GM12878 (cell line): Measurements from ENCODE around the gene SLC38A1. TPM values are rescaled to one million over a fixed set of nuclear protein-coding genes. Genes with fewer than 3 reads are reported as not detected.
A peak's percentile ranks its signal among the peaks of the same experiment; 100 is the strongest.

Experiments
- ATAC-seq: fragments of 200-7000 bp; cut with Tn5 transposase; 3 replicates; pipeline ENCODE4 v1.9.1; 2020; ENCODE audit warnings: mild to moderate bottlenecking, moderate library complexity
- BruUV-seq: library from RNA; stranded (reverse); fragments of 400-500 nt; replicated peaks from 2 replicates; lab custom pipeline; 2021; lab: Mats Ljungman, UMichigan
- CTCF ChIA-PET: fragments of 300-600 bp; sonication (Branson Sonifier 250); formaldehyde crosslinking; extraction: SDS; loops from one replicate; lab custom pipeline; 2021; ENCODE audit warnings: inconsistent platforms; lab: Yijun Ruan, JAX
- POLR2A ChIA-PET: fragments of 350-600 bp; formaldehyde crosslinking; extraction: SDS; loops from one replicate; lab custom pipeline; 2021; ENCODE audit warnings: inconsistent platforms; lab: Charles Lee
- RAD21 ChIA-PET: fragments of 300-600 bp; sonication (Branson Sonifier 250); formaldehyde crosslinking; loops from one replicate; lab custom pipeline; 2023; ENCODE audit warnings: antibody characterized with exemption; ENCODE audit not compliant: unreplicated experiment; lab: Charles Lee
- SMC1A ChIA-PET: fragments of 300-600 bp; sonication (Branson Sonifier 250); formaldehyde crosslinking; loops from one replicate; lab custom pipeline; 2023; ENCODE audit not compliant: unreplicated experiment, uncharacterized antibody; lab: Charles Lee
- DNase-seq: peaks from one replicate; pipeline ENCODE4 v3.0.0-alpha.2; 2011; ENCODE audit warnings: low read depth, low spot score
- FAIRE-seq: peaks from 3 replicates; lab custom pipeline; 2011; peaks lifted over from hg19 to GRCh38; lab: Jason Lieb, UNC
- H2AFZ ChIP-seq: 2 replicates; pipeline ENCODE4 v1.6.0; 2011; ENCODE audit warnings: low read depth, low read length, control low read depth; ENCODE audit not compliant: control insufficient read depth
- H3K27ac ChIP-seq: 2 replicates; pipeline ENCODE4 v1.5.1; 2011; ENCODE audit warnings: control low read depth; ENCODE audit not compliant: control insufficient read depth, insufficient read depth
- H3K27me3 ChIP-seq, 2 experiments: replicated peaks in 1 of 2; 2 replicates each; pipeline versions ENCODE4 v1.6.0 to v1.6.1; 2011; ENCODE audit warnings: low read length in 1 of 2; ENCODE audit not compliant: control insufficient read depth in 2 of 2, insufficient read depth in 2 of 2
- H3K36me3 ChIP-seq, 2 experiments: 2 replicates each; pipeline ENCODE4 v1.5.1; 2011; ENCODE audit warnings: low read length in 1 of 2; ENCODE audit not compliant: control insufficient read depth in 2 of 2, insufficient read depth in 2 of 2
- H3K4me1 ChIP-seq: 2 replicates; pipeline ENCODE4 v1.6.1; 2011; ENCODE audit warnings: mild to moderate bottlenecking, low read length, moderate library complexity, mixed read lengths; ENCODE audit not compliant: control insufficient read depth, insufficient read depth
- H3K4me2 ChIP-seq: 2 replicates; pipeline ENCODE4 v1.6.0; 2011; ENCODE audit warnings: control low read depth; ENCODE audit not compliant: control insufficient read depth, insufficient read depth
- H3K4me3 ChIP-seq: fragments of 200-600 bp; sonication (generic); 2 replicates; pipeline ENCODE4 v1.5.1; 2016
- H3K79me2 ChIP-seq: 2 replicates; pipeline ENCODE4 v1.6.0; 2011; ENCODE audit warnings: low read length; ENCODE audit not compliant: control insufficient read depth, insufficient read depth
- H3K9ac ChIP-seq: 2 replicates; pipeline ENCODE4 v1.8.0; 2011; ENCODE audit warnings: low read length, control low read depth, mixed read lengths; ENCODE audit not compliant: control insufficient read depth, insufficient read depth
- H3K9me3 ChIP-seq: replicated peaks from 3 replicates; pipeline ENCODE4 v1.5.1; 2011; ENCODE audit warnings: mild to moderate bottlenecking, low read length; ENCODE audit not compliant: control insufficient read depth, insufficient read depth
- H4K20me1 ChIP-seq: 2 replicates; pipeline ENCODE4 v1.6.0; 2011; ENCODE audit not compliant: control insufficient read depth, insufficient read depth
- ATF7 ChIP-seq: fragments of 450-650 bp; IDR thresholded peaks from 2 replicates; pipeline ENCODE4 v1.6.1; 2016; ENCODE audit warnings: low read depth, mild to moderate bottlenecking
- DPF2 ChIP-seq: fragments of 450-650 bp; IDR thresholded peaks from 2 replicates; pipeline ENCODE4 v1.6.1; 2017; ENCODE audit warnings: mild to moderate bottlenecking
- EP300 ChIP-seq, 2 experiments: fragments of 150-350 bp in 1 of 2; IDR thresholded peaks; 2 replicates each; pipeline ENCODE4 v1.6.1; 2011 to 2012; ENCODE audit warnings: low read depth in 2 of 2, low read length in 2 of 2, borderline replicate concordance in 1 of 2, improper control_type of control experiment in 1 of 2, inconsistent platforms in 1 of 2; ENCODE audit not compliant: control insufficient read depth in 1 of 2
- MXI1 ChIP-seq: fragments of 150-350 bp; IDR thresholded peaks from 2 replicates; pipeline ENCODE4 v1.6.1; 2011; ENCODE audit warnings: low read depth, mild to moderate bottlenecking, inconsistent platforms, low read length, improper control_type of control experiment
- MYB ChIP-seq: fragments of 150-350 bp; IDR thresholded peaks from 2 replicates; pipeline ENCODE4 v1.6.1; 2014; ENCODE audit warnings: mild to moderate bottlenecking, low read depth, low read length, borderline replicate concordance
- RAD51 ChIP-seq: fragments of 450-650 bp; IDR thresholded peaks from 2 replicates; pipeline ENCODE4 v1.6.1; 2016; ENCODE audit warnings: moderate library complexity, mild to moderate bottlenecking, inconsistent platforms
- RUNX3 ChIP-seq: IDR thresholded peaks from 2 replicates; pipeline ENCODE4 v1.6.1; 2012; ENCODE audit warnings: low read length, inconsistent platforms
- SIN3A ChIP-seq: IDR thresholded peaks from 2 replicates; pipeline ENCODE4 v1.6.1; 2012; ENCODE audit warnings: low read depth, low read length, improper control_type of control experiment
- WGBS: methylation state at CpG from one replicate; pipeline ENCODE4 v1.1.6; 2016; ENCODE audit warnings: low lambda C conversion rate; ENCODE audit not compliant: insufficient replicate concordance, insufficient coverage; ENCODE audit errors: missing lambda C conversion rate; 5-methylcytosine and 5-hydroxymethylcytosine counted together
- in situ Hi-C: fragments of 300-500 bp; cut with MboI; formaldehyde crosslinking; loops from 9 replicates; pipeline ENCODE4 v1.14.3; 2018; ENCODE audit warnings: mixed read lengths
- intact Hi-C: fragments of 100-400 bp; cut with micrococcal nuclease; formaldehyde crosslinking; loops from one replicate; pipeline ENCODE4 v1.14.2; 2022; ENCODE audit not compliant: unreplicated experiment
- polyA plus RNA-seq, 11 experiments: library from polyadenylated mRNA; depleted of rRNA in 4 of 11; unstranded in 6 of 11; stranded (reverse) in 5 of 11; fragments of >200 nt; fragmentation: Nextera tagmentation in 4 of 11; fragmentation: Illumina TruSeq in 1 of 11; extraction: Ambion mirVana in 4 of 11; extraction: Trizol in 1 of 11; gene quantifications; 1 replicate in 1 of 11; 2 replicates in 10 of 11; pipeline versions ENCODE4 v1.2.1 to v1.2.3, GENCODE V29; 2011 to 2016; ENCODE audit warnings: inconsistent platforms in 2 of 11, missing spikeins in 2 of 11, low read depth in 1 of 11
- total RNA-seq, 4 experiments: library from RNA; depleted of rRNA in 3 of 4; stranded (reverse); fragments of >200 nt in 3 of 4; fragmentation: Illumina TruSeq in 1 of 4; extraction: Trizol in 1 of 4; gene quantifications; 2 replicates each; pipeline versions ENCODE4 v1.2.1 to v1.2.3, GENCODE V29; 2013 to 2021
- TF ChIP-seq, protein P1 (sequence below): IDR thresholded peaks from 2 replicates; pipeline ENCODE4 v1.6.1; 2011; ENCODE audit warnings: low read depth, mild to moderate bottlenecking, low read length, moderate library complexity, borderline replicate concordance; ENCODE audit errors: extremely low read depth

The SLC38A1 gene
- total and polyA plus RNA-seq, 10 of the 15 experiments (the other 5 are each of a cell fraction or from before 2014, with no cell fraction given) = 38.1 to 191 (median 144) TPM

DNA sequence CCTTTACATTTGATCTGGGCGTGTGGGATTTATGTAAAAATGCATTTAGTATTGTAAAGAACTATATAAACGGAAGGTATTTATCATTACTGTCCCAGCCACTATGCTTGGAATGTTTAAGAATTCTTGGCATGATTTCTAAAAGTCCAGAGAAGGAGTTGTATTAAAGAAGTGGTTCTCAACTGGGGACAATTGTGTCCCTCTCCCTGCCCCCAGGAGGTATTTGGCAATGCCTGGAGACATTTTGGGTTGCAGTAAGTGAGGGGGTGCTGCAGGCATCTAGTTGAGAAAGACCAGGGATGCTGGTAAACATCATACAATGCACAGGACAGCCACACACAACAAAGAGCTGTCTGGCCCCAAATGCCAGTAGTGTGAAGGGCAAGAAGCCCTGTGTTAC is 7.2 kb downstream of the SLC38A1 start:
- peaks cover 12% of the 10 kb centered on the region; the same call in 1 of the 2 replicates for H3K4me1 ChIP-seq
- ChIA-PET CTCF (interaction anchor here (1.2 to 5.4 kb wide), 2 partner anchors 57 to 137 kb away, joined by 3 to 30 read pairs; no protein-coding TSS in a partner anchor), POLR2A (interaction anchor here (1.2 kb wide), 1 partner anchor 84 kb away, joined by 4 read pairs; no protein-coding TSS in a partner anchor), RAD21 (interaction anchor here (1.9 to 3.4 kb wide), 4 partner anchors 43 to 84 kb away, joined by 5 to 31 read pairs (median 12); no protein-coding TSS in a partner anchor), SMC1A (interaction anchor here (0.8 to 7.0 kb wide), 5 partner anchors 34 to 136 kb away, joined by 5 to 95 read pairs (median 17); no protein-coding TSS in a partner anchor)
- intact Hi-C loops = loop anchor here (10.0 kb wide), 1 partner anchor 1443 kb away; the partner anchor contains the start of gene RPAP3
- no peak for FAIRE-seq
- 74% methylated on average over 2 of the region's 2 CpGs for WGBS
- no peak for DNase-seq
- peak overlapping the region; percentile 15 for H3K4me2 ChIP-seq
- no peak overlapping the region for H3K9ac ChIP-seq
- H4K20me1 ChIP-seq = peaks cover 5% of the 10 kb centered on the region
- ATAC-seq = no peak
- peaks cover 100% of the 10 kb centered on the region for H3K79me2 ChIP-seq
- no peaks in the 10 kb centered on the region for H3K27me3 ChIP-seq
- in situ Hi-C loops = no loop called here
- BruUV-seq = no TSS peak
- no peak overlapping the region for H2AFZ ChIP-seq
- H3K9me3 ChIP-seq = no peaks in the 10 kb centered on the region; the same call in 2 of the 3 replicates
- H3K27ac ChIP-seq = no peak overlapping the region
- H3K4me3 ChIP-seq = peak overlapping the region; percentile 21; the same call in 1 of the 2 replicates
- TF ChIP-seq DPF2 (no peak), MYB (no peak), EP300 (IDR thresholded peaks at IDR 0.05; ENCODE audit: borderline replicate concordance in 1 of 2, control insufficient read depth in 1 of 2, low read depth in 2 of 2, low read length in 2 of 2) (no peak), MXI1 (no peak), RUNX3 (no peak), ATF7 (no peak), RAD51 (no peak), SIN3A (no peak)
- TF ChIP-seq, protein P1, sequence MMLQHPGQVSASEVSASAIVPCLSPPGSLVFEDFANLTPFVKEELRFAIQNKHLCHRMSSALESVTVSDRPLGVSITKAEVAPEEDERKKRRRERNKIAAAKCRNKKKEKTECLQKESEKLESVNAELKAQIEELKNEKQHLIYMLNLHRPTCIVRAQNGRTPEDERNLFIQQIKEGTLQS = no peak
- peaks cover 3 to 10% of the 10 kb centered on the region in 2 experiments for H3K36me3 ChIP-seq
